K562 (cell line): ENCODE results near the gene PRKCE. TPM values are rescaled to one million over a fixed set of nuclear protein-coding genes. Genes with fewer than 3 reads are reported as not detected.

Experiments
- REST ChIP-seq, 2 experiments: fragments of 450-650 bp; formaldehyde crosslinking in 1 of 2; IDR thresholded peaks; 2 replicates each; pipeline versions ENCODE4 v1.4.0 to v1.6.1; 2014 to 2020; ENCODE audit warnings: mild to moderate bottlenecking in 2 of 2, borderline replicate concordance in 1 of 2, low read depth in 1 of 2
- YY1 ChIP-seq, 3 experiments: IDR thresholded peaks; 2 replicates each; pipeline ENCODE4 v1.6.1; 2011; ENCODE audit warnings: low read length in 2 of 3, mild to moderate bottlenecking in 2 of 3, moderate library complexity in 2 of 3, borderline replicate concordance in 1 of 3, control low read depth in 1 of 3, low read depth in 1 of 3; ENCODE audit not compliant: insufficient read depth in 3 of 3, insufficient replicate concordance in 2 of 3, control insufficient read depth in 1 of 3, insufficient read length in 1 of 3; ENCODE audit errors: extremely low read depth in 1 of 3
- ZNF146 ChIP-seq: IDR thresholded peaks from one replicate; pipeline ENCODE4 v1.6.1; 2018; ENCODE audit warnings: missing compliant biosample characterization; ENCODE audit not compliant: unreplicated experiment
- polyA plus RNA-seq, 8 experiments: library from polyadenylated mRNA; depleted of rRNA in 4 of 8; stranded (reverse) in 5 of 8; unstranded in 3 of 8; fragments of >200 nt; fragmentation: Nextera tagmentation in 2 of 8; fragmentation: Illumina TruSeq in 1 of 8; extraction: Ambion mirVana in 2 of 8; extraction: Trizol in 1 of 8; gene quantifications; 2 replicates each; pipeline versions ENCODE4 v1.2.1 to v1.2.3, GENCODE V29; 2011 to 2014; ENCODE audit warnings: inconsistent platforms in 1 of 8, missing spikeins in 1 of 8
- total RNA-seq, 7 experiments: library from RNA; depleted of rRNA in 6 of 7; stranded (reverse); fragments of >200 nt in 6 of 7; fragmentation: Illumina TruSeq in 2 of 7; extraction: Trizol in 2 of 7; gene quantifications; 2 replicates each; pipeline versions ENCODE4 v1.2.1 to v1.2.3, GENCODE V29; 2011 to 2021; ENCODE audit warnings: low replicate concordance in 1 of 7

Gene PRKCE
- total and polyA plus RNA-seq, 9 of the 15 experiments (the other 6 are each of a cell fraction or from before 2014, with no cell fraction given), result 0.06 to 1.0 (median 0.22) TPM; not detected in 1

GRCh38 chr2:45899926-45900325, 248.5 kb downstream of the PRKCE start (continued):
- TF ChIP-seq REST (IDR thresholded peaks at IDR 0.05; ENCODE audit: borderline replicate concordance) (no peak), REST (CRISPR knock-in tag; IDR thresholded peaks at IDR 0.05; ENCODE audit: low read depth) (no peak), ZNF146 (CRISPR knock-in tag) (no peak), YY1 (IDR thresholded peaks at IDR 0.05; ENCODE audit: borderline replicate concordance in 1 of 3, control insufficient read depth in 1 of 3, extremely low read depth in 1 of 3, insufficient read depth in 3 of 3, insufficient read length in 1 of 3, insufficient replicate concordance in 2 of 3, low read depth in 1 of 3, low read length in 2 of 3) (no peak)
